Activated B cell treated with CpG ODN at 0.5 μM for 24 hours (primary cell): Measurements from ENCODE around the gene CLNK. TPM values are rescaled to one million over a fixed set of nuclear protein-coding genes. Genes with fewer than 3 reads are reported as not detected.

Experiments
- ATAC-seq: fragments of 200-7000 bp; cut with Tn5 transposase; one replicate; pipeline ENCODE4 v1.10.0; 2021; ENCODE audit warnings: low read depth, mild to moderate bottlenecking, moderate library complexity
- CTCF ChIA-PET: fragments of 350-600 bp; sonication (Branson Sonifier 250); formaldehyde crosslinking; loops from one replicate; lab custom pipeline; 2021; ENCODE audit warnings: antibody characterized with exemption; lab: Charles Lee
- POLR2A ChIA-PET: fragments of 350-600 bp; sonication (Branson Sonifier 250); formaldehyde crosslinking; loops from one replicate; lab custom pipeline; 2021; ENCODE audit warnings: antibody characterized with exemption; lab: Charles Lee
- DNase-seq: peaks from one replicate; pipeline ENCODE4 v3.0.0; 2022
- H3K27ac Mint-ChIP-seq: one replicate; pipeline ENCODE4 v1.8.0; 2020; ENCODE audit warnings: mixed read lengths
- H3K27me3 Mint-ChIP-seq: one replicate; pipeline ENCODE4 v1.8.0; 2021; ENCODE audit warnings: mixed read lengths
- H3K36me3 Mint-ChIP-seq: one replicate; pipeline ENCODE4 v1.8.0; 2021; ENCODE audit warnings: low read depth, mixed read lengths
- H3K4me1 Mint-ChIP-seq: one replicate; pipeline ENCODE4 v1.8.0; 2021; ENCODE audit warnings: mixed read lengths
- H3K4me3 Mint-ChIP-seq: one replicate; pipeline ENCODE4 v1.8.0; 2020; ENCODE audit warnings: mild to moderate bottlenecking, mixed read lengths
- H3K9me3 Mint-ChIP-seq: one replicate; pipeline ENCODE4 v1.8.0; 2020; ENCODE audit warnings: mixed read lengths
- intact Hi-C: fragments of 100-400 bp; cut with micrococcal nuclease; formaldehyde crosslinking; loops from one replicate; pipeline ENCODE4 v1.15.1; 2024
- total RNA-seq: library from RNA; stranded (reverse); gene quantifications from 2 replicates; pipeline ENCODE4 v1.2.3, GENCODE V29; 2022
- TF ChIP-seq, protein P1 (sequence below): fragments of 200-600 bp; IDR thresholded peaks from one replicate; pipeline ENCODE4 v1.8.0; 2022; ENCODE audit warnings: antibody characterized with exemption, mild to moderate bottlenecking

CLNK gene
- total RNA-seq, 1 donor from 2014 or later: 0.58 TPM

GRCh38 chr4:10648479-10648878, 36.1 kb downstream of the CLNK start:
- H3K4me3 Mint-ChIP-seq: no peak overlapping the region
- TF ChIP-seq, protein P1, sequence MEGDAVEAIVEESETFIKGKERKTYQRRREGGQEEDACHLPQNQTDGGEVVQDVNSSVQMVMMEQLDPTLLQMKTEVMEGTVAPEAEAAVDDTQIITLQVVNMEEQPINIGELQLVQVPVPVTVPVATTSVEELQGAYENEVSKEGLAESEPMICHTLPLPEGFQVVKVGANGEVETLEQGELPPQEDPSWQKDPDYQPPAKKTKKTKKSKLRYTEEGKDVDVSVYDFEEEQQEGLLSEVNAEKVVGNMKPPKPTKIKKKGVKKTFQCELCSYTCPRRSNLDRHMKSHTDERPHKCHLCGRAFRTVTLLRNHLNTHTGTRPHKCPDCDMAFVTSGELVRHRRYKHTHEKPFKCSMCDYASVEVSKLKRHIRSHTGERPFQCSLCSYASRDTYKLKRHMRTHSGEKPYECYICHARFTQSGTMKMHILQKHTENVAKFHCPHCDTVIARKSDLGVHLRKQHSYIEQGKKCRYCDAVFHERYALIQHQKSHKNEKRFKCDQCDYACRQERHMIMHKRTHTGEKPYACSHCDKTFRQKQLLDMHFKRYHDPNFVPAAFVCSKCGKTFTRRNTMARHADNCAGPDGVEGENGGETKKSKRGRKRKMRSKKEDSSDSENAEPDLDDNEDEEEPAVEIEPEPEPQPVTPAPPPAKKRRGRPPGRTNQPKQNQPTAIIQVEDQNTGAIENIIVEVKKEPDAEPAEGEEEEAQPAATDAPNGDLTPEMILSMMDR: no peak
- ATAC-seq (no peak), DNase-seq (no peak)
- H3K9me3 Mint-ChIP-seq: peaks cover 9% of the 10 kb centered on the region
- H3K27ac Mint-ChIP-seq: no peak overlapping the region
- H3K36me3 Mint-ChIP-seq: no peaks in the 10 kb centered on the region
- POLR2A ChIA-PET: no interaction called here
- intact Hi-C loops: no loop called here
- H3K4me1 Mint-ChIP-seq: no peaks in the 10 kb centered on the region
- H3K27me3 Mint-ChIP-seq: no peaks in the 10 kb centered on the region
- CTCF ChIA-PET: no interaction called here

DNA sequence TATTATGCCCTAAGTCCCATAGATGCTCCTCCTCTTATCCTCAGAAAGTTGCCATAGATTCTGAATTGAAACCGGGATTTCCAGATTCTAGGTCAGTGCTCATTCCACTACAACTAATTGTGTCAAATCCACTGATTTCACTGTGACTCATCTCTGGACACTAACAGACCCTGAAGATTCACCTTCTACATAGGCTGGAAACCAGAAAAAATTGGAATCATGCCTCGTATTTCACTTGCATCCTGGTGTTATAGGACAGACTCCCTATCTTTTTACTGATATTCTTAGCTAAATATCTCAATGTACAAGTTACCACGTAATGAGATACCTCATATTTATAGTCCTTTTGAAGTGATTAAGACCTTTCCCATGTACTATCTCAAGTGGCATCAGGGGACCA, 36.7 kb downstream of the CLNK start:
- no peak overlapping the region for H3K4me3 Mint-ChIP-seq
- H3K9me3 Mint-ChIP-seq: peaks cover 8% of the 10 kb centered on the region
- ChIA-PET POLR2A (no interaction called here), CTCF (no interaction called here)
- ATAC-seq: no peak
- TF ChIP-seq, protein P1: no peak
- H3K27me3 Mint-ChIP-seq: no peaks in the 10 kb centered on the region
- intact Hi-C loops: no loop called here
- H3K36me3 Mint-ChIP-seq: no peaks in the 10 kb centered on the region
- no peak overlapping the region for H3K27ac Mint-ChIP-seq
- DNase-seq: no peak
- no peaks in the 10 kb centered on the region for H3K4me1 Mint-ChIP-seq

DNA sequence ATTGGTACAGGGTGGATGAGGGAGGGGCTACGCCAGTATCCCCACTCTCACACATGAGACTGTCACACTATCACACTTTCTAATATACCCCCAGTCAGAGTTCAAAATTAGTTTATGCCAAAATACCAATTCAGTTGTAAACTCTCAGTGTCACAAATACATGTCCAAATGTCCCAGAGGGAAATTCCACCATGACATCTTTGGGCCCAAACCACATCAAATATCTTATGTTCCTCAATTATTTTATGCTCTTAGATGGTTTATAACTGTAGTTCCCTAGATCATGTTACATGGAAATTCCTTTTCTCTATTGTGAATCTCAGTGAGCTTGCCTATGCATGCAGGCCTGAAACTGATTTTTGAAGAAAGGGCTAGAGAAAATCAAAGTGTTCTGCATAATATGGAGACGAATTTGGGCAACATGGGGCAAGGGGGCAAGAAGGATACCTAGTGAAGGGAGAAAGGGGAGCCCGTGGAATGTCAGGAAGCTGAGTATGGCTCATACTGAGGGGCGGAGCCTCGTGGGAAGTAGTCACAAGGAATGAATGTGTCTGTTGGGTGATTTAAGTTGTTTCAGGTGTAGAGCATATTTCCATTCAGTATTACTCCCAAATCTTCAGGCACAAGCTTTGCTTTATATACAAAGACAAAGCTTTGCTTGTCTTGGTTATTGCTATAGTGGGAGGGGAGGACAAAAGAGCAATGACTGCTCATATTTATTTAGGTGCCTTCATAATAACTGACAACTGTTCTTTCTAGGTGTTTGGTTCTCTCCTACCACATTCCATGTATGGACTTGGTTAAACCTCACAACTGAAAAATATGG, 40.8 kb downstream of the CLNK start:
- H3K4me3 Mint-ChIP-seq: no peak overlapping the region
- intact Hi-C loops: no loop called here
- CTCF ChIA-PET: no interaction called here

DNA sequence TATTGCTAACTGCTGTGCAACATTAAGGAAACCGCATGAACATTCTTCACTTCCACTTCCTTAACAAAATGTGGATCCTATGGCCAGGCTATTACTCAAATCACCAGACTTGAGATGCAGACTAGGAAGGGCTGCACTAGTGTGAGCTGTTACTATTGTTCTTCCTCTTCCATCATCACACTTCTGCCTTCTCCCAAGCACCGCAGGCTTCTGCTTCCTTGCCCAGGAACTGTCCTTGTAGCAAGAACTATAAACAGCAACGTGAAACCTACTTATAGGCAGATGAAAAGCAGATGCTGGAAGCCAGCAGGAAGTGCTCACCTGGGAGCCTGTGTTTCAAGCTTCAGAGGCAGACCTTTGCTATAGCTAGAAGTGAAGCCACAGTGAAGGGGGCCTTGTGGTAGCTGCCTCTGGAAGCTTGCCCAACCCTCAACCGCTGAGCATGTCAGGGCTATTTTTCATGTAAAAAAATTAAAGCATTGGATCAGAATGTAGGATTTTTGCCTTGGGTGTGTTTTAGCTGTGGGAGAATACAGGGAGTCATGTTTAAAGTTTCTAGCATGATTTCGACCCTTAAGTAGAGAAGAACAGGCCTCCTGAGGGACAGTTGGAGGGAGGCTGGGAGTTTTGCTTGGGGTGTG, 43.9 kb downstream of the CLNK start:
- Mint-ChIP-seq H3K4me3 (no peak overlapping the region), H3K27me3 (no peaks in the 10 kb centered on the region), H3K9me3 (peaks cover 11% of the 10 kb centered on the region), H3K4me1 (no peaks in the 10 kb centered on the region), H3K36me3 (no peaks in the 10 kb centered on the region), H3K27ac (no peak overlapping the region)
- POLR2A ChIA-PET: no interaction called here
- DNase-seq: no peak
- CTCF ChIA-PET: no interaction called here
- intact Hi-C loops: no loop called here
- ATAC-seq: no peak
- TF ChIP-seq, protein P1: no peak

More for the DNA sequence above, 40.8 kb downstream of the CLNK start:
- DNase-seq (no peak), ATAC-seq (no peak)
- Mint-ChIP-seq H3K27ac (no peak overlapping the region), H3K36me3 (no peaks in the 10 kb centered on the region), H3K4me1 (no peaks in the 10 kb centered on the region), H3K9me3 (peaks cover 13% of the 10 kb centered on the region), H3K27me3 (no peaks in the 10 kb centered on the region)
- TF ChIP-seq, protein P1: no peak
- POLR2A ChIA-PET: no interaction called here

DNA sequence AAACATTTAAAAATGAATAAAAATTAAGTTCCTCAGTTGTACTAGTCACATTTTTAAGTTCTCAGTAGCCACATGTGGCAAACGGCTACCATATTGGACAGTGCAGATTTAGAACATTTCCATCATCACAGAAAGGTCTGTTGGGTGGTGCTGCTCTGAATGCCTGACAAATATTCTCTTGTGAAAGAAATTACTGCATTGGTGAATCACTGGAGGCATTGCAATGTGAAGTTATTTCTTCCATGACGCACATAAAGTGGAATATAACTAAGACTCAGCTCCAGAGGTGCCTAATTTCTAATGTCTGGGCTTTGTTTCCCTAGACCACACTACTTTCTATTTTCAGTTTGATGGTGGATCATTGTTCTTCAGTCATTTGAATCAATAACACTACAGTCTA, 44.9 kb downstream of the CLNK start:
- ChIA-PET CTCF (no interaction called here), POLR2A (no interaction called here)
- TF ChIP-seq, protein P1: no peak
- Mint-ChIP-seq H3K4me1 (no peaks in the 10 kb centered on the region), H3K36me3 (no peaks in the 10 kb centered on the region), H3K9me3 (peaks cover 11% of the 10 kb centered on the region), H3K27me3 (no peaks in the 10 kb centered on the region), H3K4me3 (no peak overlapping the region), H3K27ac (no peak overlapping the region)
- ATAC-seq (no peak), DNase-seq (no peak)
- intact Hi-C loops: no loop called here
